ENCODE data around the gene ANKH.

DNA sequence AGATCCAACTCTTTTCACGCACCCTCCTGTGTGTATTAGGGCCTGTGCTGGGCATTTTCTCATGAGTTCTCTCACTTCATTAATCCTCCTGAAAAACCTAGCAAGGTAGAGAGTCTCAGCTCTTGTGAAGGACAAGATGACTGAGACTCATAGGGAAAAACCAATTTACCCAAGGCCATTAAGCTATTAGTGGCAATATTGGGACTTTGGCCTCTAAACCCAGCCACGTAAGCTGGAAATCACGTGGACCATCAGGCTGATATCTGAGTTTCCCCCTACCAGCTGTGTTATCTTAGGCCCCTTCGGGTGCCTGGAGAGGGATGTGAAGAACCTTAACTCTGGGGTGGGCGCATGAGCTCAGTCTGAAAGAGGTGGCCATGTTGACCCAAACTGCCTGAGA, 80.7 kb downstream of the ANKH start:
- TF ChIP-seq POLR2A (IDR thresholded peaks at IDR 0.05), result no peak
- TF ChIP-seq, protein P1, sequence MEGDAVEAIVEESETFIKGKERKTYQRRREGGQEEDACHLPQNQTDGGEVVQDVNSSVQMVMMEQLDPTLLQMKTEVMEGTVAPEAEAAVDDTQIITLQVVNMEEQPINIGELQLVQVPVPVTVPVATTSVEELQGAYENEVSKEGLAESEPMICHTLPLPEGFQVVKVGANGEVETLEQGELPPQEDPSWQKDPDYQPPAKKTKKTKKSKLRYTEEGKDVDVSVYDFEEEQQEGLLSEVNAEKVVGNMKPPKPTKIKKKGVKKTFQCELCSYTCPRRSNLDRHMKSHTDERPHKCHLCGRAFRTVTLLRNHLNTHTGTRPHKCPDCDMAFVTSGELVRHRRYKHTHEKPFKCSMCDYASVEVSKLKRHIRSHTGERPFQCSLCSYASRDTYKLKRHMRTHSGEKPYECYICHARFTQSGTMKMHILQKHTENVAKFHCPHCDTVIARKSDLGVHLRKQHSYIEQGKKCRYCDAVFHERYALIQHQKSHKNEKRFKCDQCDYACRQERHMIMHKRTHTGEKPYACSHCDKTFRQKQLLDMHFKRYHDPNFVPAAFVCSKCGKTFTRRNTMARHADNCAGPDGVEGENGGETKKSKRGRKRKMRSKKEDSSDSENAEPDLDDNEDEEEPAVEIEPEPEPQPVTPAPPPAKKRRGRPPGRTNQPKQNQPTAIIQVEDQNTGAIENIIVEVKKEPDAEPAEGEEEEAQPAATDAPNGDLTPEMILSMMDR (IDR thresholded peaks at IDR 0.05 in 8 of 11, conservative IDR thresholded peaks at IDR 0.05 in 3 of 11), result no peak
